GM21717 (cell line): ENCODE data around the gene L1TD1.
"Not testable (repeated sequence)": the region's sequence is repeated elsewhere in the genome, so short reads cannot be mapped to it uniquely, and the experiment has no call there.

ENCODE experiments used
- ATAC-seq: cut with Tn5 transposase; IDR thresholded peaks from one replicate; pipeline ENCODE4 v1.9.1; 2021; ENCODE audit warnings: mild to moderate bottlenecking, moderate library complexity; ENCODE audit not compliant: unreplicated experiment

Gene L1TD1

GRCh38 chr1:62194651-62195544 is at the start of gene L1TD1:
L1TD1 (plus strand) TSS chr1:62194849; CDS start chr1:62206629, 11,780 bp downstream.
- ATAC-seq, result no peak

GRCh38 chr1:62159940-62160348 is 34.7 kb upstream of the L1TD1 start:
- no peak for ATAC-seq

- no peak for ATAC-seq
Observed at GRCh38 chr1:62161711-62162110, 32.9 kb upstream of the L1TD1 start.

GRCh38 chr1:62170380-62170779 is 24.3 kb upstream of the L1TD1 start:
- ATAC-seq, result not testable (repeated sequence)

- no peak for ATAC-seq
Observed at GRCh38 chr1:62175568-62176179, 19.0 kb upstream of the L1TD1 start.

GRCh38 chr1:62176597-62177312 is 17.9 kb upstream of the L1TD1 start:
- ATAC-seq, result no peak

GRCh38 chr1:62177621-62178020 is 17.0 kb upstream of the L1TD1 start:
- no peak for ATAC-seq

GRCh38 chr1:62178372-62178771 is 16.3 kb upstream of the L1TD1 start:
- no peak for ATAC-seq

- not testable (repeated sequence) for ATAC-seq
Observed at GRCh38 chr1:62180054-62180453, 14.6 kb upstream of the L1TD1 start.

GRCh38 chr1:62180639-62181038 is 14.0 kb upstream of the L1TD1 start:
- no peak for ATAC-seq

- ATAC-seq, result no peak
Observed at GRCh38 chr1:62181532-62181931, 13.1 kb upstream of the L1TD1 start.

- not testable (repeated sequence) for ATAC-seq
Observed at GRCh38 chr1:62182157-62182556, 12.5 kb upstream of the L1TD1 start.

- ATAC-seq, result not testable (repeated sequence)
Observed at GRCh38 chr1:62183164-62184020, 11.3 kb upstream of the L1TD1 start.

- no peak for ATAC-seq
Observed at GRCh38 chr1:62184336-62184735, 10.3 kb upstream of the L1TD1 start.

- not testable (repeated sequence) for ATAC-seq
Observed at GRCh38 chr1:62185233-62185632, 9.4 kb upstream of the L1TD1 start.

GRCh38 chr1:62185677-62186076 is 9.0 kb upstream of the L1TD1 start:
- no peak for ATAC-seq

- ATAC-seq, result no peak
Observed at GRCh38 chr1:62187548-62187947, 7.1 kb upstream of the L1TD1 start.

- ATAC-seq, result no peak
Observed at GRCh38 chr1:62188111-62188510, 6.5 kb upstream of the L1TD1 start.

GRCh38 chr1:62196086-62196690 is 1.5 kb downstream of the L1TD1 start:
- no peak for ATAC-seq
